GM12873 (cell line): ENCODE data around the gene CERS6.

Experiments used
- CTCF ChIP-seq: IDR thresholded peaks from 2 replicates; pipeline ENCODE4 v1.5.1; 2012; ENCODE audit warnings: low read depth, mild to moderate bottlenecking, moderate library complexity, low read length, control low read depth; ENCODE audit not compliant: insufficient read depth; ENCODE audit errors: missing control alignments

The CERS6 gene

GRCh38 chr2:168456521-168457189, 583 bp downstream of the CERS6 start:
- TF ChIP-seq CTCF: no peak

- no peak for TF ChIP-seq CTCF
These were observed 1.3 kb downstream of the CERS6 start for GRCh38 chr2:168457190-168457895.

GRCh38 chr2:168458139-168458538, 2.1 kb downstream of the CERS6 start:
- no peak for TF ChIP-seq CTCF

GRCh38 chr2:168459256-168459655, 3.2 kb downstream of the CERS6 start:
- TF ChIP-seq CTCF: no peak

- TF ChIP-seq CTCF: no peak
These were observed 4.5 kb downstream of the CERS6 start for GRCh38 chr2:168460571-168460970.

- TF ChIP-seq CTCF: no peak
These were observed 5.3 kb downstream of the CERS6 start for GRCh38 chr2:168461178-168461941.

- TF ChIP-seq CTCF: no peak
These were observed 5.9 kb downstream of the CERS6 start for GRCh38 chr2:168461942-168462331.
